GM21786 (cell line): ENCODE measurements around the gene XNDC1N.
"Not testable (repeated sequence)": the region's sequence is repeated elsewhere in the genome, so short reads cannot be mapped to it uniquely, and the experiment has no call there.

Source experiments
- ATAC-seq: cut with Tn5 transposase; IDR thresholded peaks from one replicate; pipeline ENCODE4 v1.9.1; 2021; ENCODE audit not compliant: unreplicated experiment

The XNDC1N gene

DNA sequence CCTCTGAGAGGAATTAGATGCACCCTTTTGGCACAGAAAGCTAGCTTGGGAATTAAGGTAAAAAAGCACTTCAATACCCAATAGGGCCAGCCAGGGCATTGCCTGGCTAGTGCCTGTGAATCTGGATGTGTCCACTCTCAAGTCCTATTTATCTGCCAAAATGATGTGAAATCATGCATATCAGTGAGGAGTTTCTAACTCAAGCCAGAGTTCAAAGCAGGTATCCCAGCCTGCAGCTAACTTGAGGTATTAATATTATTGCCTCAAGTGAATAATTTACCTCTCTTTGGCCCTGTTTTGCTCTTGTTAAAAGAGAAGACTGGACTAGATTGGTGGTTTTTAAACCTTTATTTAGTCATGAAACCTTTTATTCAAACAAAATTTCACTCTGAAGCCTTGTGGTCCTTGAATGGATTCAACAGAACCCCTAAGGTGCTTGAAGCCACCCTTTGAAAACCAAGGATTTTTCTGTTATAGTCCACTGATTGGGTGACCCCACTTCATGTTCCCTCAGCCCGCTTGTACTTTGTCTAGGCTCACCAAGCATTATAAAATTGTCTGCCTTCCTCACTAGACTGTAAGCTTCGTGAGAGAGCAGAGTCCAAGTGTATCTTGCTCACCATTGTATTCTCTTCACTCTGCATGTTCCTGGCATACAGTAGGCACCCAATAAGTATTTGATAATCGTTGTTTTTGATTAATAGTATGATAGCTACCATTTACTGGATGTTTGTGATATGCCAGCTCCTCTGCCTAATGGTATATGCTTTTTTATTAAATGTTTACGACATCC, 4.9 kb upstream of the XNDC1N start:
- ATAC-seq = no peak

DNA sequence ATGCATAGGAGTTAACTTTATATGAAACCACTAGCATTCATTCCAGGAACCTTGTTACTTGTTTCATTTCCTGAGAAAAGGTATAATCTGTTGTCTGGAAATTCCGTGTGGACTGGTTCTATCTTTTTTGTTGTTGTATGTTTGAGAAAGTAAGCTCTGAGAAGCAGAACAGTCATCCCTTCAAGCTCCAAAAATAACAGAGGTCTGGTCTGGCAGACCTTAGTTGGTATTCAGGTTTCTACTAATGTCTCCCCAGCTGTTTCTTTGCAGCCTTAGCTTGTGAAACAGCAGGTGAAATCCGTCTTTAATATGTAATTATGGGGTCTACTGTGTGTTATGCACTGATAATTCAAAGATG, 2.8 kb upstream of the XNDC1N start:
- ATAC-seq = no peak

DNA sequence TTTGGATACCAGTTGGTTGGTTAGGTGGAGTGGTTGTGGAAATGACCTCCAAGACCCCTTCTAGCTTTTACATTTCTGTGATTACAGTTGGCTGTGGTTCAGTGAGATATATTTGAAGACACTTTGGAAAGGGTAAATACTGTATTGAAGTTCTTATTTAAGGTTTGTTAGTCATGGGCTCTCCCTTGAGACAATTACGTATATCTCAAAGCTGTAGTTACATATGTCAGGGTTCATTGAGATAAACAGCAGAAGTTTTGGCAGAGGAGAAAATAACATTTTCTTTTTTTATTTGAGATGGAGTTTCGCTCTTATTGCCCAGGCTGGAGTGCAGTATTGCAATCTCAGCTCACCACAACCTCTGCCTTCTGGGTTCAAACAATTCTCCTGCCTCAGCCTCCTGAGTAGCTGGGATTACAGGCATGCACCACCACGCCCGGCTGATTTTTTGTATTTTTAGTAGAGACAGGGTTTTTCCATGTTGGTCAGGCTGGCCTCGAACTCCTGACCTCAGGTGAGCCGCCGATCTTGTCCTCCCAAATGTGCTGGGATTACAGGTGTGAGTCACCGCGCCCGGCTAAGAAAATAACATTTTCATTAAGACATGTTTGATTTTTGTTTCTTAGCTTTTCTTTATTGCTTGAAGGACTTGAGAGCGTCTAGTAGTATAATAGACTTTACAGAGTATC, 2.3 kb upstream of the XNDC1N start:
- ATAC-seq = no peak

DNA sequence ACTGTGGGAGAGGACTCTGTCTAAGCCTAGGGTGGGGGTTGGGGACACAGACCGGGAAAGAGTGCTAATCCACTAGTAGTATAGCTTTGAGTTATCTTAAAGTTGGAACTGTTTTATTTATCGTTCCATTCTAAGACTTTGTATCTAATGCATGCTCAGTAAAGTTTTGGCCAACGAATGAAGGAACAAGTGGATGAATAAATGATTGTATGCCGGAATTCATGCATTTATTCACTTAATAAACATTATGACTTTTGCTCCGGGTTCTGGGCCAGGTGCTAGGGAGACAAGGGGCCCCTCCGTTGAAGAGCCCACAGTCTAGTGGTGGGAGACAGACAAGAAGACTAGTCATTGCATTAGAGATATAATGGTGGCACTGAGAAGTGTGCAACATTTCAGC, 1.1 kb upstream of the XNDC1N start:
- ATAC-seq = no peak

DNA sequence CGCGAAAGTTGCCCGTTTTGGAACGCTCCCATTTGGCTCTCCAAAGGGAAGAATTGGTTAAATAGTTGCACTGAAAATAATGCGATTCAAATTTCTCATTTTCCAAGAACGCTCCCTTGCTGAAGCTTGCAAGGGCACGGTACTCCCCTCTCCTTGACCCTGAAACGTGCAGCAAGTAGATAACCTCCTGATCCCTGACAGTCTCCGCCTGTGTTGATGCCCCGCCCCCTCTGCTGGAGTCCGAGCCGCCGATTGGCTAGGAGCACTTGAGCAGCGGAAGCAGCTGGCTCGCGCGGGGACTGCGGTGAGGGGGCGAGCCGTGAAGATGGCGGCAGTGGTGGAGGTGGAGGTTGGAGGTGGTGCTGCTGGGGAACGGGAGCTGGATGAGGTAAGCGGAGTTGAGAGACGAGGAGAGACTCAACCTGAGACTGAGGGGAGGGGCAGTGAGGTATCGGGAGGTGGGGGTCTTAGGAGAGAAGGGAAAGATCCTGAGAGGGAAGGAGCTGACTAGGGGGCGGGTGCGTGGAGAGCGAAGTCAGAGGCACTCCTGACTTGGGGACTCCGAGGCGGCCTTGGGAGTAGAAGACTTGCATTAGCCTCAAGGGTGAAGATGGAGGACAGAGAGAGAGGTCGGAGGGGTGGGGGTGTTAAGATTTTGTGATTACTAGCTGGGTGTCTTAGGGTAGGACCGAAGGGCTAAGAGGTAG, 496 bp upstream of the XNDC1N start, which contains the start of gene RNF121:
TSS of gene RNF121 (plus strand) at position 310 of the 707 bp plus-strand sequence. CDS start at position 326, 16 bp downstream.
- ATAC-seq = peak; percentile 80

DNA sequence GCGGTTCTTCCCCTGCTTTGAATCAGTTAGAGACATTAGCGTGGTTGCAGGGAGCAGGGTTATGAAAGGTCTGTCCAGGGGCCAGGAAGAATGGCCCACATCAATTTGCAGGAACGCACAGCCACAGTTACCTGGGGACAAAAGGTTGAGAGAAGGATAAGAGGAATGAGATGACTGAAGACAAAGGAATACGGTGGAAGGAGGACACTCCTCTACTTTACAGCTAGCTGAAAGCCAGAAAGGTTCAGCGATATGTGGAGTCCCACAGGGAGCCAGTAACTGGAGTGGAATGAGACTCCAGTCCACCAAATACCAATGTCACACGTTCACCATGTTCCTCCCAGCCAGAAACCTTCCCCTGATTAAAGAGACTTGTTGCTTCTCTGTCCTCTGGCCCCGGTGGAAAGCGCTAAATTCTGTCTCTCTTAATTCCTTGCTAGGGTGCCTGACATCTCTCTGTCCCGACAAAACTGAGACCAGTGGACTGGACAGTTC, 10.7 kb downstream of the XNDC1N start:
- no peak for ATAC-seq

DNA sequence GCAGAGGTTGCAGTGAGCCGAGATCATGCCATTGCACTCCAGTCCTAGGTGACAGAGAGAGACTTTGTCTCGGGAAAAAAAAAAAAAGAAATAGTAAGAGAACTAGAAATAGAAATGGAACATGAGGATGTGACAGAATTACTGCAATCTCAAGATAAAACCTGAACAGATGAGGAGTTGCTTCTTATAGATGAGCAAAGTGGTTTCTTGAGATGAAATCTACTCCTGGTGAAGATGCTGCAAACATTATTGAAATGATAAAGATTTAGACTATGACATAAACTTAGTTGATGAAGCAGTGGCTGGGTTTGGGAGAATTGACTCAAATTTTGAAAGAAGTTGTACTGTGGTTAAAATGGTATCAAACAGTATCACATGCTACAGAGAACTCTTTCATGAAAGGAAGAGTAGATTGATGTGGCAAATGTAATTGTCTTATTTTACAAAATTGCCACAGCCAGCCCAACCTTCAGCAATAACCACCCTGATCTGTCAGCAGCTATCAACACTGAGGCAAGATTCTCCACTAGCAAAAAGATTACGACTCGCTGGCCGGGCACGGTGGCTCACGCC, 13.7 kb downstream of the XNDC1N start:
- ATAC-seq = no peak

DNA sequence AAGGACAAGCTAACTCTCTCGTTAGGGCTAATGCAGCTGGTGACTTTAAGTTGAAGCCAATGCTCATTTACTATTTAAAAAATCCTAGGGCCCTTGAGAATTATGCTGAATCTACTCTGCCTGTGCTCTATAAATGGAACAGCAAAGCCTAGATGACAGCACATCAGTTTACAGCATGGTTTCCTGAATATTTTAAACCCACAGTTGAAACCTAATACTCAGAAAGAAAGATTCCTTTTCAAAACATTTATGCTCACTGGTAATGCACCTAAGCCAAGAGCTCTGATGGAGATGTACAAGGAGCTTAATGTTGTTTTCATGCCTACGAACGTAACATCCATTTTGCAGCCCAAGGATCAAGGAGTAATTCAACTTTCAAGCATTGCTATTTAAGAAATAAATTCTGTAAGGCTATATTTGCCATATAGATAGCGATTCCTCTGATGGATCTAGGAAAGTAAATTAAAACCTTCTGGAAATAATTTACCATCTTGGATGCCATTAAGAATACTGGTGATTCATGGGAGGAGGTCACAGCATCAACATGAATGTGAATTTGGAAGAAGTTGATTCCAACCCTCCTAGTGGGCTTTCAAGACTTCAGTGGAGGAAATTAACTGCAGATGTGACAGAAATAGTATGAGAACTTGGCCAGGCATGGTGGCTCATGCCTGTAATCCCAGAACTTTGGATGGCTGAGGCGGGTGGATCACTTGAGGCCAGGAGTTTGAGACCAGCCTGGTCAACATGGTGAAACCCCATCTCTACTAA, 14.5 kb downstream of the XNDC1N start:
- no peak for ATAC-seq

DNA sequence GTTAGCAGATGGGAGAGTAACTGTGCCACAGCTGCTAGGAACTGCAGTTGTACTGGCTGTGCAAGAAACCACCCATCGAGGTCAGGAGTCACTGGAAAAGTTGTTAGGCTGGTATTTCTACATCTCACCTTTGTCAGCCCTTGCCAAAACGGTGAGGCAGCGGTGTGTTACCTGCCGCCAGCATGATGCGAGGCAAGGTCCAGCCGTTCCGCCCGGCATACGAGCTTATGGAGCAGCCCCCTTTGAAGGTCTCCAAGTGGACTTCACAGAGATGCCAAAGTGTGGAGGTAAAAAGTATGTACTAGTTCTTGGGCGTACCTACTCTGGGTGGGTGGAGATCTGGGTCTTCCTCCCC, 16.4 kb downstream of the XNDC1N start:
- not testable (repeated sequence) for ATAC-seq

DNA sequence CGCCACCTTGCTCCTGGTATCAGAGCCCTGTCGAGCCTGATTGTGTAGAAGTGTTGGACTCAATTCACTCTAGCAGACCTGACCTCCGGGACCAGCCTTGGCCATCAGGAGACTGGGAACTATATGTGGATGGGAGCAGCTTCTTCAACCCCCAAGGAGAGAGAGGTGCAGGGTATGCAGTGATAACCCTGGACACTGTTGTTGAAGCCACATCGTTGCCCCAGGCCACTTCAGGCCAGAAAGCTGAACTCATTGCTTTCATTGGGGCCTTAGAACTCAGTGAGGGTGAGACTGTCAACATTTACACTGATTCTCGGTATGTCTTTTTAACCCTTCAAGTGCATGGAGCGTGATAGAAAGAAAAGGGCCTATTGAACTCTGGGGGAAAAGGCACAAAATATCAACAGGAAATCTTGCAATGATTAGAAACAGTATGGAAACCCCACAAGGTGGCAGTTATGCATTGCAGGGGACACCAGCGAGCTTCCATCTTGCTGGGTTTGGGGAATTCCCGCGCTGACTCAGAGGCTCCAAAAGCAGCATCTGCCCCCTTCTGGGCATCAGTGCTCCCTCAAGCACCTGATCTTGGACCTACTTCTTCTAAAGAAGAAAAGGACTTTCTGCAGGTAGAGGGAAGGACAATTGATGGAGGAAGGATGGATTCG, 16.9 kb downstream of the XNDC1N start:
- not testable (repeated sequence) for ATAC-seq

DNA sequence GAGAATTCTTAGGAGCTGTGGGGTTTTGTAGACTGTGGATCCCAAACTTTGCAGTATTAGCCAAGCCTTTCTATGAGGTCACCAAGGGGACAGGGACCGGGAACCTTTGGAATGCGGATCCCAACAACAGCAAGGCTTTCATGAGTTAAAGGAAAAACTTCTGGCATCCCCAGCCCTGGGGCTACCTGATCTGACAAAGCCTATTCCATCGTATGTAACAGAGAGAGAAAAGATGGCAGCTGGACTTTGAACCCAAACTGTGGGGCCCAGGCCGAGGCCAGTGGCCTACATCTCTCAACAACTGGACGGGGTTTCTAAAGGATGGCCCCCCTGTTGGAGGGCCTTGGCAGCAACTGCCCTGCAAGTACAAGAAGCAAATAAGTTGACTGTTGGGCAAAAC, 17.6 kb downstream of the XNDC1N start:
- not testable (repeated sequence) for ATAC-seq

DNA sequence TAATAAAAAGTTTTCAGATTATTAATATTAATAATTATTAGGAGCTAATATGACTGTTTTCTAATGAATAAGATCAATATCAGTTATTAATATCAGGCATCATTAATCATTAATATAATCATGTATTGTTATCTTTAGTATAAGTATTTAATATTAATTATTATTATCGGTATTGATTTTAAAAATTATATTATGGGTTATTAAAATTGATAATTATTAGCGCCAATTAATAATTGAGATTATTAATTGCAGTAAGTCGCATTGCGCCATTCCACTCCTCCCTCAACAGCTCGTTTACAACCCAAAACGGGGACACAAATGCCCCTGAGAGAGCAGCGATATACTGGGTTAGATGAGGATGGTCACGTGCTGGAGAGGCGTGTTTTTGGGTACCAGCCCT, 20.2 kb downstream of the XNDC1N start:
- ATAC-seq = no peak

DNA sequence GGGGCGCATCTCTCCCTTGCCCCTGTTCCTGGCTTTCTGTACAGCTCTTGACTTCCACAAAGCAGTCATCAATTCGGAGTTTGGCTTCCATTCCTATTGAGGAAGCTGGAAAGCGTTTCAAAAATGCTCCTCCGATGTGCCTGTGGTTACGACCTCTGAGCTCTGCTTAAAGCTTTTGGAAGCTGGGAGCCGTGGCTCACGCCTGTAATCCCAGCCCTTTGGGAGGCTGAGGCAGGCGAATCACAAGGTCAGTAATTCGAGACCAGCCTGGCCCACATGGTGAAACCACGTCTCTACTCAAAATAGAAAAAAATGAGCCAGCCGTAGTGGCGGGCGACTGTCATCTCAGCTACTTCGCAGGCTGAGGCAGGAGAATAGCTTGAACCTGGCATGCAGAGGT, 27.3 kb downstream of the XNDC1N start:
- ATAC-seq = not testable (repeated sequence)

DNA sequence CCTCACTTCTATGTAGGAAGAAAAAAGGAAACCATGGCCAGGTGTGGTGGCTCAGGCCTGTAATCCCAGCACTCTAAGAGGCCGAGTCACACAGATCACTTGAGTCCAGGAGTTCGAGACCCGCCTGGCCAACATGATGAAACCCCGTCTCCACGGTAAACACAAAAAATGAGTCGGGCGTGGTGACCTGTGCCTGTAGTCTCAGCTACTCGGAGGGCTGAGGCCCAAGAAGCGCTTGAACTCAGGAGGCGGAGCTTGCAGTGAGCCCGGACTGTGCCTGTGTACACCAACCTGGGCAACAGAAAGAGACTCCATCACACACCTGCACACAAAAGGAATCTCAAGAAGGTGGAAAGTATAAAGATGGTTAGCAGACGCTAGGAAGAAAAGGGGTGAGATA, 32.4 kb downstream of the XNDC1N start:
- ATAC-seq = no peak

DNA sequence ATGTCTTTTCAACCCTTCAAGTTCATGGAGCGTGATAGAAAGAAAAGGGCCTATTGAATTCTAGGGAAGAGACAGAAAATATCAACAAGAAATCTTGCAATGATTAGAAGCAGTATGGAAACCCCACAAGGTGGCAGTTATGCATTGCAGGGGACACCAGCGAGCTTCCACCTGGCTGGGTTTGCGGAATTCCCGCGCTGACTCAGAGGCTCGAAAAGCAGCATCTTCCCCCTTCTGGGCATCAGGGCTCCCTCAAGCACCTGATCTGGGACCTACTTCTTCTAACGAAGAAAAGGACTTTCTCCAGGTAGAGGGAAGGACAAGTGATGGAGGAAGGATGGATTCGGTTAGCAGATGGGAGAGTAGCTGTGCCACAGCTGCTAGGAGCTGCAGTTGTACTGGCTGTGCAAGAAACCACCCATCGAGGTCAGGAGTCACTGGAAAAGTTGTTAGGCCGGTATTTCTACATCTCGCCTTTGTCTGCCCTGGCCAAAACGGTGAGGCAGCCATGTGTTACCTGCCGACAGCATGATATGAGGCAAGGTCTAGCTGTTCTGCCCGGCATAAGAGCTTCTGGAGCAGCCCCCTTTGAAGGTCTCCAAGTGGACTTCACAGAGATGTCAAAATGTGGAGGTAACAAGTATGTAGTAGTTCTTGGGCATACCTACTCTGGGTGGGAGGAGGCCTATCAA, 39.1 kb downstream of the XNDC1N start:
- not testable (repeated sequence) for ATAC-seq

DNA sequence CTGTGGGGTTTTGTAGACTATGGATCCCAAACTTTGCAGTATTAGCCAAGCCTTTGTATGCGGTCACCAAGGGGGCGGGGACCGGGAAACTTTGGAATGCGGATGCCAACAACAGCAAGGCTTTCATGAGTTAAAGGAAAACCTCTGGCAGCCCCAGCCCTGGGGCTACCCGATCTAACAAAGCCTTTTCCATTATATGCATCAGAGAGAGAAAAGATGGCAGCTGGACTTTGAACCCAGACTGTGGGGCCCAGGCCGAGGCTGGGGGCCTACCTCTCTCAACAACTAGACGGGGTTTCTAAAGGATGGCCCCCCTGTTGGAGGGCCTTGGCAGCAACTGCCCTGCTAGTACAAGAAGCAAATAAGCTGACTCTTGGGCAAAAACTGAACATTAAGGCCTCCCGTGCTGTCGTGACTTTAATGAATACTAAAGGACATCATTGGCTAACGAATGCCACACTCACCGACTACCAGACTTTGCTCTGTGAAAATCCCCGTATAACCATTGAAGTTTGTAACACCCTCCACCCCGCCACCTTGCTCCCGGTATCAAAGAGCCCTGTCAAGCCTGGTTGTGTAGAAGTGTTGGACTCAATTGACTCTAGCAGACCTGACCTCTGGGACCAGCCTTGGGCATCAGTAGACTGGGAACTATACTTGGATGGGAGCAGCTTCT, 39.9 kb downstream of the XNDC1N start:
- not testable (repeated sequence) for ATAC-seq

DNA sequence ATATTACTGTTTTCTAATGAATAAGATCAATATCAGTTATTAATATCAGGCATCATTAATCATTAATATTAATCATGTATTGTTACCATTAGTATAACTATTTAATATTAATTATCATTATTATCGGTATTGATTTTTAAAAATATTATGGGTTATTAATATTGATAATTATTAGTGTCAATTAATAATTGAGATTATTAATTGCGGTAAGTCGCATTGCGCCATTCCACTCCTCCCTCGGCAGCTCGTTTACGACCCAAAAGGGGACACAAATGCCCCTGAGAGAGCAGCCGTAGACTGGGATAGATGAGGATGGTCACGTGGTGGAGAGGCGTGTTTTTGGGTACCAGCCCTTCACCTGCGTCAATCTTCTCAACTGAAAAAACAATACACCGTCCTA, 42.6 kb downstream of the XNDC1N start:
- not testable (repeated sequence) for ATAC-seq
